Neural progenitor cell (in vitro differentiated cells): ENCODE measurements around the gene C10orf71.

Source experiments
- CTCF ChIP-seq: fragments of 200-600 bp; sonication (generic); IDR thresholded peaks from 2 replicates; pipeline ENCODE4 v1.5.1; 2017; ENCODE audit warnings: antibody characterized with exemption, mild to moderate bottlenecking
- EZH2 ChIP-seq: fragments of 200-600 bp; sonication (generic); IDR thresholded peaks from 2 replicates; pipeline ENCODE4 v1.6.1; 2017; ENCODE audit warnings: antibody characterized with exemption, mild to moderate bottlenecking, moderate library complexity
- EZH2phosphoT487 ChIP-seq: fragments of 200-600 bp; sonication (generic); IDR thresholded peaks from 2 replicates; pipeline ENCODE4 v1.6.1; 2017; ENCODE audit warnings: antibody characterized with exemption

GRCh38 chr10:49307921-49308320 is 9.0 kb downstream of the C10orf71 start:
- TF ChIP-seq CTCF (no peak), EZH2 (no peak), EZH2phosphoT487 (no peak)
